Activated T-cell treated with anti-CD3 and anti-CD28 coated beads, Interleukin-2, amount 50 U/mL, for 24 hours (primary cell): ENCODE data around the gene TMEM131L.
"Not testable (repeated sequence)": the region's sequence is repeated elsewhere in the genome, so short reads cannot be mapped to it uniquely, and the experiment has no call there.

ENCODE experiments used
- DNase-seq: peaks from one replicate; pipeline ENCODE4 v3.0.0-alpha.2; 2020
- H3K27ac Mint-ChIP-seq: 2 replicates; pipeline ENCODE4 v1.8.0; 2020; ENCODE audit warnings: mild to moderate bottlenecking, mixed read lengths
- H3K27me3 Mint-ChIP-seq: 2 replicates; pipeline ENCODE4 v1.8.0; 2020; ENCODE audit warnings: mixed read lengths
- H3K36me3 Mint-ChIP-seq: 2 replicates; pipeline ENCODE4 v1.8.0; 2020; ENCODE audit warnings: low read depth, mixed read lengths
- H3K4me1 Mint-ChIP-seq: 2 replicates; pipeline ENCODE4 v1.8.0; 2020; ENCODE audit warnings: low read depth, mixed read lengths
- H3K4me3 Mint-ChIP-seq: 2 replicates; pipeline ENCODE4 v1.8.0; 2020; ENCODE audit warnings: mild to moderate bottlenecking, moderate library complexity, mixed read lengths
- H3K9me3 Mint-ChIP-seq: 2 replicates; pipeline ENCODE4 v1.8.0; 2020; ENCODE audit warnings: mixed read lengths

Gene TMEM131L

DNA sequence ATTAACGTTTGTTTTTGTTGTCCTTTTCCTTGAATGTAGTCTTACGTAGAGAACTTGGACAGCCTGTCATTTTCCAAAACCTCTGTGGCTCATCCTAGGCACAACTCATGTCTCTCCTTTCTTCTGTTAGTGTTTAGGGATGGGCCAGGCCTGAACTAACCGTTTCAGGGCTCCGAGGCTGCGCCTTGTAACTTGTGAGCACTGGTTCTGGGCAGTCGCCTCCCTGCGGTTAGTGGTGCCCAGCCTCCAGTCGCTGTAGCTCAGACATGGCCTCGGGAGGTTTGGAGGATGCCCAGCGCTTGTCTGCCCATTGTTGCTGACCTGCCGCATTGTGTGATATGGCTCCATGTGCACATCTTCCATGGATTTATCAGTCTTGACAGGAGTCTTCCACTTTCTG, 32.8 kb downstream of the TMEM131L start:
- no peaks in the 10 kb centered on the region for H3K27me3 Mint-ChIP-seq
- no peaks in the 10 kb centered on the region for H3K9me3 Mint-ChIP-seq
- H3K4me1 Mint-ChIP-seq: peaks cover 92% of the 10 kb centered on the region
- peak overlapping the region; percentile 74 for H3K4me3 Mint-ChIP-seq
- peaks cover 59% of the 10 kb centered on the region for H3K36me3 Mint-ChIP-seq
- no peak for DNase-seq
- peak overlapping the region; percentile 99 for H3K27ac Mint-ChIP-seq

- no peaks in the 10 kb centered on the region for H3K9me3 Mint-ChIP-seq
- H3K4me1 Mint-ChIP-seq: peaks cover 84% of the 10 kb centered on the region
- H3K36me3 Mint-ChIP-seq: peaks cover 60% of the 10 kb centered on the region
- peak overlapping the region; percentile 87 for H3K27ac Mint-ChIP-seq
- no peak overlapping the region for H3K4me3 Mint-ChIP-seq
- DNase-seq: no peak
- no peaks in the 10 kb centered on the region for H3K27me3 Mint-ChIP-seq
Observed at GRCh38 chr4:153501578-153501977, 35.4 kb downstream of the TMEM131L start.

DNA sequence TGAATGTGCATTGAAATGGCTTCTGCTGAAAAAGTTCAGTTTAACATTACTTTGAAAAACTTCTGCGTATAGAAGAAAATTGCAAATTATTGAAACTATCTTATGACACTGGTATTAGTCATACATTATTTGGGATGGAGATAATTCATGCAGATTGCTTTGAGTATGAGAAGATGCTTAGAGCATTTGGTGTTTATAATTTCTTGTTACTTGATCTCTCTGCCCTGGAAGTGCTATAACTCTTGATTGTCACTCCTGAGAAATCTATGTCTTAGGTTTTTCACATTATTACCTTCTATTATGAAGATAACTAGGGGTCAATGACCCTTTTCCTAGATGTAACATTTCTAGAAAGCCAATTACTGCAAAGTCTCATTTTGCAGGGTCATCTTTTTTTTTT, 36.4 kb downstream of the TMEM131L start:
- Mint-ChIP-seq H3K27ac (peak overlapping the region; percentile 87), H3K4me1 (peaks cover 83% of the 10 kb centered on the region)

GRCh38 chr4:153506341-153507309, 40.5 kb downstream of the TMEM131L start:
- DNase-seq: no peak
- H3K27me3 Mint-ChIP-seq: no peaks in the 10 kb centered on the region
- H3K36me3 Mint-ChIP-seq: peaks cover 78% of the 10 kb centered on the region
- peak overlapping the region; percentile 57 for H3K27ac Mint-ChIP-seq
- no peaks in the 10 kb centered on the region for H3K9me3 Mint-ChIP-seq
- no peak overlapping the region for H3K4me3 Mint-ChIP-seq
- H3K4me1 Mint-ChIP-seq: peaks cover 79% of the 10 kb centered on the region

More for the DNA sequence above, 36.4 kb downstream of the TMEM131L start:
- Mint-ChIP-seq H3K36me3 (peaks cover 70% of the 10 kb centered on the region), H3K4me3 (peak overlapping the region; percentile 49), H3K27me3 (no peaks in the 10 kb centered on the region), H3K9me3 (no peaks in the 10 kb centered on the region)
- DNase-seq: no peak

DNA sequence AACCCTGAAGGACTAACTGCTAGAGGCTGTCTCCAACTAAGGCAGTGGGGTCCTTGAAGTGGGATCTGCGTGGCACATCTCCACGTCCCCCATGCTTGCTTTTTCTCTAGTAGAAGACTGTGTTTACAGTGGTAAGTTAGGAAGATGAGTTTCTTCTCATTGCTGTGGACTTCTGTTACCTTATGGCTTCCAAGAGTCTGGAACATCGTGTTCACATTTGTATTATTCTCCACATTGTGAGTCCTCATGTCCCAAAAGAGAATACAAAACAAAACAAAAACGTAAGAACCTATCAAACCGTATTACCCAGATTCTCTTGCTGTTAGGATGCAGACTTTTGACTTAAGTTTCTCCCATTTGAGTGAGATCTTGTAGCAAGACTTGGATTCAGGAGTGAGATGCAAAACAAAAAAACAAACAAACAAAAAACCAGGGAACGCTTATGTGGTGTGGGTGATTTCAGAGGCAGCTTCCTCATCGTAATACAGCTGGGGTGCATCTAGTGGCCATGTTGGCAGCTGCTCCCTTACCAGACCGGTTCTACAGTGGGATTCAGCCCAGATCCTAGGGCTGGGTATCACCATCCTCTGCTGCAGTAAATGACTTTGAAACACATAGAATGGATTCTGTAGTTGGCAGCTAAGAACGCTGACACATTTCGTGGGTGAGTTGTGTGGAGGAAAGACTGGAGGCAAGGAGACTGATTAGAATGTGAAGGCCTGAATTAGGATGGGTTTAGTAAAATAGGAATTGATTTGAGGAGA, 41.3 kb downstream of the TMEM131L start:
- Mint-ChIP-seq H3K27ac (peak overlapping the region; percentile 57), H3K4me1 (peaks cover 79% of the 10 kb centered on the region), H3K9me3 (no peaks in the 10 kb centered on the region), H3K4me3 (no peak overlapping the region), H3K36me3 (peaks cover 82% of the 10 kb centered on the region), H3K27me3 (no peaks in the 10 kb centered on the region)
- no peak for DNase-seq

- not testable (repeated sequence) for H3K4me3 Mint-ChIP-seq, H3K27me3 Mint-ChIP-seq, DNase-seq, H3K9me3 Mint-ChIP-seq
- Mint-ChIP-seq H3K36me3 (peaks cover 87% of the 10 kb centered on the region), H3K27ac (peak overlapping the region; percentile 51), H3K4me1 (peaks cover 83% of the 10 kb centered on the region)
Observed at GRCh38 chr4:153509212-153509611, 43.1 kb downstream of the TMEM131L start.

GRCh38 chr4:153509724-153510123, 43.6 kb downstream of the TMEM131L start:
- Mint-ChIP-seq H3K4me3 (no peak overlapping the region), H3K4me1 (peaks cover 84% of the 10 kb centered on the region), H3K36me3 (peaks cover 85% of the 10 kb centered on the region), H3K9me3 (no peaks in the 10 kb centered on the region), H3K27ac (peak overlapping the region; percentile 27), H3K27me3 (no peaks in the 10 kb centered on the region)
- DNase-seq: no peak

DNA sequence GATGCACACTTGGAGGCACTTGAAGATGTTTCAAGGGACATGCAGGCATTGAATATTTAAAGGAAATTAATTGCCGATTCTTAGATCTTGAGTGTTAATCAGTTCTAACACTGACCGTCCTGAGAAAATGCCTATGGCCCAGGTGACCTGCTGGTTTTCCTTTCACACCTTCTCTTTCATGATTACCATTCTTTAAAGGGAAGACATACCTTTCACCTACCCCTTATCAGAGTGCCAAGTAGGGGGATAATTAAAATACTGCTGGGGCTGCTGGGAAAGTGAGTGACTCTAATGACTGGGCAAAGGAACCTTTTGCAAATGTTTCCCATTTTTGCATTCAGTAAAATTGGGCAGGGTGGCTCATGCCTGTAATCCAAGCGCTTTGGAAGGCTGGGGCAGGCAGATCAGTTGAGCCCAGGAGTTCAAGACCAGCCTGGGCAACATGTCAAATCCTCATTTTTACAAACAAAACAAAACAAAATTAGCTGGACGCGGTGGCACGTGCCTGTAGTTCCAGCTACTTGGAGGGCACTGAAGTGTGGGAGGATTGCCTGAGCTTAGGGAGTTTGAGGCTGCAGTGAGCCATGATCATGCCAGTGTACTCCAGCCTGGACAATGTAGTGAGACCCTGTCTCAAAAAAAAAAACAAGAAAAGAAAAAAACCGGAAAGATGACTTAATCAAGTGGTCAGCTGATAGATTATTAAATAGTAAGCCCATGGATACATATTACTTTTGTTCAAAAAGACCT, 44.3 kb downstream of the TMEM131L start:
- H3K36me3 Mint-ChIP-seq: peaks cover 83% of the 10 kb centered on the region
- H3K27me3 Mint-ChIP-seq: no peaks in the 10 kb centered on the region
- no peak overlapping the region for H3K4me3 Mint-ChIP-seq
- no peaks in the 10 kb centered on the region for H3K9me3 Mint-ChIP-seq
- no peak for DNase-seq
- peak overlapping the region; percentile 78 for H3K27ac Mint-ChIP-seq
- H3K4me1 Mint-ChIP-seq: peaks cover 87% of the 10 kb centered on the region

GRCh38 chr4:153511104-153511503, 44.9 kb downstream of the TMEM131L start:
- H3K4me1 Mint-ChIP-seq: peaks cover 84% of the 10 kb centered on the region
- peak overlapping the region; percentile 78 for H3K27ac Mint-ChIP-seq
- no peak overlapping the region for H3K4me3 Mint-ChIP-seq
- no peaks in the 10 kb centered on the region for H3K27me3 Mint-ChIP-seq
- DNase-seq: no peak
- no peaks in the 10 kb centered on the region for H3K9me3 Mint-ChIP-seq
- peaks cover 80% of the 10 kb centered on the region for H3K36me3 Mint-ChIP-seq

DNA sequence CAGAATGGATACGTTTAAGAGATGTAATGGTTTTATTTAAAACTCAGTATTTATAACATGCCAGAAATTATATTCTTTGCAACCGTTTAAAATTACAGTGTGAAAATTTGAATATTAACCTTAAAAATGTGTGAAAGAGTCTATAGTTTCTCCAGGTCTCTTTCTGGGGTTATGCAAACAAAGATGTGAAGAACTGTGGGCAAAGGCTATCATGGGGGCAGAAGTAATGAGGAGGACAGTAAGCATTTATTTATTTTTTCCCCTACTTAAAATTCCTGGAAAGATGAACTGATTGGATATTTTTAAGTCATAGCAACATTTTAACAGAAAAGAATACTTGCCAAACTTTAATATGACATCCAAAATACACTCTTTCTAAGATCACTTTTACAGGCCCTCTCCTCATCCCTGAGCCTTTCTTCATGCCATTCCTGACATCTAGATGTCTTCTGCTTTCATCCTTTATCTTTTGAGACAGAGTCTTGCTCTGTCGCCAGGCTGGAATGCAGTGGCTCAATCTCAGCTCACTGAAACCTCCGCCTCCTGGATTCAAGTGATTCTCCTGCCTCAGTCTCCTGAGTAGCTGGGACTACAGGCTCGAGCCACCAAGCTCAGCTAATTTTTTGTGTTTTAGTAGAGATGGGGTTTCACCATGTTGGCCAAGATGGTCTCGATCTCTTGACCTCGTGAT, 46.1 kb downstream of the TMEM131L start:
- no peaks in the 10 kb centered on the region for H3K27me3 Mint-ChIP-seq
- peak overlapping the region; percentile 73 for H3K27ac Mint-ChIP-seq
- peaks cover 81% of the 10 kb centered on the region for H3K4me1 Mint-ChIP-seq
- DNase-seq: no peak
- no peak overlapping the region for H3K4me3 Mint-ChIP-seq
- no peaks in the 10 kb centered on the region for H3K9me3 Mint-ChIP-seq
- H3K36me3 Mint-ChIP-seq: peaks cover 78% of the 10 kb centered on the region

GRCh38 chr4:153512952-153513500, 46.9 kb downstream of the TMEM131L start:
- peaks cover 81% of the 10 kb centered on the region for H3K4me1 Mint-ChIP-seq
- peaks cover 78% of the 10 kb centered on the region for H3K36me3 Mint-ChIP-seq
- no peak overlapping the region for H3K4me3 Mint-ChIP-seq
- H3K27ac Mint-ChIP-seq: peak overlapping the region; percentile 73
- H3K27me3 Mint-ChIP-seq: no peaks in the 10 kb centered on the region
- H3K9me3 Mint-ChIP-seq: no peaks in the 10 kb centered on the region
- DNase-seq: no peak

DNA sequence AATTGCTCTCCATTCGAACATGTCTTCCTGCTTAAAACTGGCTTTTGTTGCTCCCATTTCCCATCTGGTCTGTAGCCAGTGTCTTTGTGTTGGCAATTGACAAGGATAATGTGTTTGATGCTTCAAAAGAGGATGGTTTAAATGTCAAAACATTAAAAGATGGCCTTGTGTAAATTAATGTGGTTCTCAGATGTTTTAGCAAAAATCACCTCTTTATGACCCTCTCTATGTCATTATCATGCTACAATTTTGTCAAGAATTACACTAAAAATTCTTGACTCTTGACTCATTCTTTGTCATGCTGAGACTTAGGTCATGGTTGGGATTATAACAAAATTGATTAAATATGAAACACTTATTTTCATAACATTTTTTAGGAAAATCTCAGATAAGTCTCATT, 47.4 kb downstream of the TMEM131L start:
- DNase-seq: no peak
- H3K4me3 Mint-ChIP-seq: no peak overlapping the region
- H3K4me1 Mint-ChIP-seq: peaks cover 82% of the 10 kb centered on the region
- H3K27ac Mint-ChIP-seq: peak overlapping the region; percentile 89
- H3K27me3 Mint-ChIP-seq: no peaks in the 10 kb centered on the region
- peaks cover 77% of the 10 kb centered on the region for H3K36me3 Mint-ChIP-seq
- no peaks in the 10 kb centered on the region for H3K9me3 Mint-ChIP-seq

DNA sequence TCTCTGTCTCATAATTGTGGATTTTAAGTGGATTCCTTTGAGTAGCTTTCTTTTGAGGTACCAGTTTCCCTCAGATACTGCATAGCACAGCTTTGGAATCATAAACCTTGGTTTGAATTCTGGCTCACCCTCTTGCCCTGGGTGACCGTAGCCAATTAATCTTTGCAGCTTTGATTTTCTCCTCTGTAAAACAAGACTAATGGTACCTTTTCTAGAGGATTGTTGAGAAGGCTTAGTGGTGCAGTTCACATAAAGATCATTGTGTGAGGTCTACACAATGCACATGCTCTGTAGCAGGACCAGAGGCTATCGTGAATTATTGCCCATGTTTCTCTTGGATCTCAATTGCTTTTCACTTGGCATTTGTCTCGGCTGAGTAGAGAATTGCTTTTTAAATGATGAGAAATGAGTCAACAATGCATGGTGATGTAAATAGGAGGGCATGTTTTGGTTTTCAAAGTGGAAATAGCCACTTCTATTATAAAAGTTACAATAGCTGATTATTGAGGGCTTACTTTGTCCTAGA, 47.9 kb downstream of the TMEM131L start:
- Mint-ChIP-seq H3K9me3 (no peaks in the 10 kb centered on the region), H3K36me3 (peaks cover 78% of the 10 kb centered on the region), H3K4me1 (peaks cover 87% of the 10 kb centered on the region), H3K27me3 (no peaks in the 10 kb centered on the region), H3K4me3 (no peak overlapping the region), H3K27ac (peak overlapping the region; percentile 63)
- DNase-seq: no peak
